HG03103 (cell line): Measurements from ENCODE around the gene TTC34.
"Not testable (repeated sequence)": the region's sequence is repeated elsewhere in the genome, so short reads cannot be mapped to it uniquely, and the experiment has no call there.

Experiments used
- ATAC-seq: cut with Tn5 transposase; IDR thresholded peaks from one replicate; pipeline ENCODE4 v1.9.1; 2021; ENCODE audit warnings: low read depth; ENCODE audit not compliant: unreplicated experiment

The TTC34 gene

DNA sequence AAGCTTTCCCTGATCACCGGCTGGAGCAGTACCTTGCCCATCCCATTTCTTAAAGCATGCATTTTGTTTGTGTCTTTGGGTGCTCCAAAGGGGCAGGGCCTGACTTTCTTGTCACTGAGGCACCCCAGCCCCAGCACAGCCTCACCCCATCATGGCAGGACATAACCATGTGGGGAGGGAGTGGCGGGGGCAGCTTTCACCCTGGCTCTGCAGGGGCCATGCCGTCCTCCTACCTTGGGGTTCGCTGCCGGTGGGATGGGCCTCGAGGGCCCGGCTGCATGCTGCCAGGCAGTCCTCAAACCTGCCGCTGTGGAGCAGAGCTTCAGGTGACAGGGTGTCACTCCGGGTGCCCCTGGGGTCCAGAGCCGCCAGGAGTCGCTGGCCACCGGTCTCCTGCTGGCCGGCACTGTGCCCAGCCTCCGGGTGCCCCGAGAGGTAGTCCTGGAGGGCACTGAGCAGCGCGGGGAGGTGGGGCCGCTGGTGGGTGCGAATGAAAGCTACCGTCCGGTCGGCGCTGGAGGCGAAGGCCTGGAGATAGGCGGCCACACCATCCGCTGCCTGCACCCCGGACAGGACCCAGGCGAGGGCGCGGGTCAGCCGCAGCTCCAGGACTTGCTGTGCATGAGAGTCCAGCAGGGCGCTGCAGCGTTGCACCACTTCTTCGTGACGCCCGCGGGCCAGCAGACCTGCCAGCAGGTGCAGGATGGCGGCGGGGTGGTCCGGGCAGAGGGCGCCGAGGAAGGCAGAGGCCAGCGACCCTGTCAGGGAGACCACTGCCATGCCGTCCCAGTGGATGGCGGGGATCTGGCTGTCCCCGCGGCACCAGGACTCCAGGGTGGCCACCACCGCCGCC is 1.5 kb downstream of the TTC34 start:
- ATAC-seq = no peak

DNA sequence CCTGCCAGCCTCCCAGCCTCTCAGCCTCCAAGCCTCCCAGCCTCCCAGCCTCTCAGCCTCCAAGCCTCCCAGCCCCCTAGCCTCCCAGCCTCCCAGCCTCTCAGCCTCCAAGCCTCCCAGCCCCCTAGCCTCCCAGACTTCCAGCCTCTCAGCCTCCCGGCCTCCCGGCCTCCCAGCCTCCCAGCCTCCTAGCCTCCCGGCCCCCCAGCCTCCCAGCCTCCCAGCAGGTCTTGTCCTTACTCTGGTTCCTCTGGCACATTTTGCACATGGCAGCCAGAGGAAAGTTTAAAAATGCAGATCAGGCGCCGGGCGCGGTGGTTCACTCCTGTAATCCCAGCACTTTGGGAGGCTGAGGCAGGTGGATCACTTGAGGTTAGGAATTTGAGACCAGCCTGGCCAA is 2.5 kb downstream of the TTC34 start:
- not testable (repeated sequence) for ATAC-seq

DNA sequence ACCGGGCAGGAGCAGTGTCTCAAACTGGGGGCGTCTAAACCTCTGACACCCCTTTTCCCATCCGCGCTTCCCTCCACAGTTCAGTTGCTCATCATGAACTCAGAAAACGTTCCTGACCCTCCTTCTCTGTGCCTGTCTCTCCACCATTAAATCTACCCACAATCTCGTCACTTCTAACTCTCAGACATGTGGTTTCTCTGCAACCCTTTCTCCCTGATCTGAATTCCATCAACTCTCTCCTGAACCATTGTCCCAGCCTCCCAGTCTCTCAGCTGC is 3.8 kb downstream of the TTC34 start:
- ATAC-seq = no peak

- ATAC-seq = no peak
Measured at GRCh38 chr1:2796890-2797740, 4.4 kb downstream of the TTC34 start.

DNA sequence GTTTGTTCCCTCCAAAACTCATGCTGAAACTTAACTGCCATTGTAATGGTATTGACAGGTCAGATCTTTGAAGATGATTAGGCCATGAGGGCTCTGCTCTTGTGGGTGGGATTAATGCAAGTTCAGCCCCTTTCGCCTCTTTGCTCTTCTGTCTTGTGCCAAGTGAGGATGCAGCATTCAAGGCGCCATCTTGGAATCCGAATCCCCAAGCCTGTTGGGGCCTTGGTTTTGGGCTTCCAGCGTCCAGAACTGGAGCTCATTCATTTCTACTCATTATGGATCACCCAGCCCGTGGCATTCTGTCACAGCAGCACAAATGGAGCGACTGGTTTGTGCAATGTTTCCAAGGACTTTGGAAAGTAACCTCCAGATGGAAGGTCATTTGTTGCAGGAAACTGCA is 5.6 kb downstream of the TTC34 start:
- ATAC-seq = no peak

GRCh38 chr1:2791027-2791760 is 10.3 kb downstream of the TTC34 start:
- no peak for ATAC-seq

- ATAC-seq = no peak
Measured at GRCh38 chr1:2789986-2790581, 11.4 kb downstream of the TTC34 start.

- ATAC-seq = no peak
Measured at GRCh38 chr1:2789164-2789985, 12.1 kb downstream of the TTC34 start.

DNA sequence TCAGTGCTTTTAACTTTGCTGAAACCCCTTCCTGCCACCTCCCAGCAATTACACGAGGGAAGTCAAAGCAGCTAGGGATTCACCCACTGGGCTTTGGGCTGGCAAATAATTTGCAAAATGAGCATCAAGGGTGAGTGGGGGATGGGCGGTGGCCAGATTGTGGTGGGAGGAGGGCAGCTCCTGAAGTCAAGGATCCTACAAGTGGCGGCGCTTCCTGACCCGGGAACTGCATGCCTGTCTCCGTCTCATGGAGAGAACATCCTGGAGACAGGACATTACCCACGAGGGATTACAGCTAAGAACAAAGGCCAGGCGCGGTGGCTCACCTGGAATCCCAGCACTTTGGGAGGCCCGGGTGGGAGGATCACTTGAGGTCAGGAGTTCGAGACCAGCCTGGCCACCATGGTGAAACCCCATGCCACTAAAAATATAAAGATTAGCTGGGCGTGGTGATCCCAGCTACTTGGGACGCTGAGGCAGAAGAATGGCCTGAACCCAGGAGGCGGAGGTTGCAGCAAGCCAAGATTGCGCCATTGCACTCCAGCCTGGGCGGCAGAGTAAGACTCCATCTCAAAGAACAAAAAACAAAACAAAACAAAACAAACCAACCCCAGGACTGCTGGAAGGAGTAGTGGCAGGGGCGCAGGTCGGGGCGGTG is 12.9 kb downstream of the TTC34 start:
- ATAC-seq = no peak

DNA sequence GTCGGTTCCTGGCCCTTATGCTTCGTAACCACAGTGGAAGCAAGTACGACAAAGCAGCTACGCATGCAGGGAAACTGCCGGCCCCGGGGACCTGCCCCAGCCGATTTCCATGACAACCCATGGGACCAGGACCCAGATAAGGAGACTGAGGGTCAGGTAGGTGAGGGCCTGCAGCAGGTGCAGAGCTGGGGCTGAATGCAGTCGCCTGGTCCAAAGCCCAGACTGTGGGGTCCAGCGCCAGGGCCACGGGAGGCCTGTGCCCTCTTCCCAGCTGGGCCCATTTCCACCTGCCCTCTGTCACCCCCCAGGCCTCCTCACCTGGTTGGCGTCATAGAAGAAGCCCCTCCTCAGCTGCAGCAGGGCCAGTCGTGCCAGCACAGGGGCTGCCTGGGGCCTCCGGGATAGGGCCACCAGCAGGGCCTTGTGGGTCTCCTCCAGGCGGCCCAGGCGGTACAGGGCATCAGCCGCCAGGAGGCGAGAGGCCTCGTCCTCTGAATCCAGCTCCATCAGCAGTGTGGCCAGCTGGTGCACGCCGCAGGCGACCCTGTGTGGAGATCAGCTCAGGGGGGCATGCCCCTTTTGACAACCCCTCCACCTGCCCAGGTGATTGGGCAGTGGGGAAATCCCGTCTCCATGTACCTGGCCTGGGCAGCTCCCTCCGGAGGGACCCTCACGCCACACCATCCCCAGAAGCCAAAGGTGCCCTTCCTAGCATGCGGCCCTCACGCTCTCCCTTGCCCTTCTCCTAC is 14.2 kb downstream of the TTC34 start:
- no peak for ATAC-seq

- no peak for ATAC-seq
Measured at GRCh38 chr1:2786329-2787162, 14.9 kb downstream of the TTC34 start.

DNA sequence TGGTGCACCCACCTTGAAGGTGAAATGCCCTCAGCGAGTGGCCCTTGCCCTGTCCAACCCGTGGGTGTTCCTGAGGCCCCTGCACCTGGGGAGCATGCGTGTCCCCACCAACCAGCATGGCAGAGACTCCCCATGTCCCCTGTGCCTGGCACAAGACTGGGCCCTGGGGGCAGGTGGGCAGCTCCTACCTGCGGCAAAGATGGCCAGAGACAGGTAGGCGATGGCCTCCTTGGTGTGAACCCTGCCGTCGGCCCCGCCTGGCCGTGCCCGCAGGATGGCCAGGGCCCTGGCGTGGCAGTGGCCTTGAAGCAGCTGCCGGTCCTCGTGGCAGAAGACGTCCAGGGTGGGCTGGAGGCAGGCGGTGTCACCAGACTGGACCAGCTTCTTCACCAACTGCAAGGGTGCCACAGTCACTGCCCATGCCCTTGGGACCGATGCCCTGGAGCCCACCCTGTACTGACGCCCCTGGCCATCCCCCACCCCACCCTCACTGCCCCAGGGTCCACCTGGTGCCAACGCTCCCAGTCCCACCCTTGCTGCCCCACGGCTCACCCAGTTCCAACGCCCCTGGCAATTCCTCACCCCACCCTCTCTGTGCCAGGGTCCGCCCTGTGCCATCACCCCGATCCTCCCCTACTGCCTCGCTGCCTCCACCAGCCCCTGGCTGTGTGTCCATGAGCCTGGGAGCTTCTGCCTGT is 15.7 kb downstream of the TTC34 start:
- no peak for ATAC-seq

DNA sequence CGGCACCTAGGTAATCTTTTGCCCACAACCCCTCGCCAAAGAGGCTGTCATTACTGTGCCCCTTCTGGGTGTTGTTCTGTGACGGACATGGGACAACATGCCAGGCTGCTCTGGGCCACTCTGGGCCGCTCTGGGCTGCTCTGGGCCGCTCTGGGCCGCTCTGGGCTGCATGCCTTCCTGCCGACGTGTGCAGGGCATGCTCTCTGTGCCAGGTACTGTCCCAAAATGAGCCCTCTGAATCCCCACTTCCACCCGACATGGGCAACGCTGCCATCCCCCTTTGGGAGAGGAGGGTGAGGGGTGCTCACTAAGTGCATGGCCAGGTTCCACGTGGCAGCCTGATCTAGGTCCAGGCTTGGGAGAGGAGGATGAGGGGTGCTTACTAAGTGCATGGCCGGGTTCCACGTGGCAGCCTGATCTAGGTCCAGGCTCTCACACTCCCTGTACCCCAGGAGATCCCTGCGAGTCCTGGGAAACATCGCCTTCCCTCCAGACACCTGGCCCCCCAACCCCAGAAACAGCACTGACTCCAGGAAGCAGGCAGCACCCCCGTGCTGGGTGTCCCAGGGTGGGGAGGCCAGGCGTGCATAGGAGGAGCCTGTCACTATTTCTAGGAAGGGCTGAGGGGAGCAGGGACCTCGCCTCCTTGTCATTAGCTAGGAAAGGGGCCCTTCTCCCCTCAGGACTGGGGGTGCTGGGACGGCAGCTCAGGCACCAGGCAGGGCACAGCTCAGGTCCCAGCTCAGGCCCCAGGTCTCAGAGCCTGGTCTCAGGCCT is 16.5 kb downstream of the TTC34 start:
- ATAC-seq = no peak

- no peak for ATAC-seq
Measured at GRCh38 chr1:2783435-2784397, 17.8 kb downstream of the TTC34 start.

- ATAC-seq = no peak
Measured at GRCh38 chr1:2783069-2783434, 18.4 kb downstream of the TTC34 start.

GRCh38 chr1:2781627-2782026 is 19.9 kb downstream of the TTC34 start:
- no peak for ATAC-seq
